Renal pelvis (tissue), 4 donors: ENCODE measurements around the gene GPR180. TPM values are rescaled to one million over a fixed set of nuclear protein-coding genes. Genes with fewer than 3 reads are reported as not detected.

ENCODE experiments used
- DNase-seq: peaks from one replicate; pipeline ENCODE4 v3.0.0-alpha.2; 2013
- polyA plus RNA-seq, 3 donors: library from polyadenylated mRNA; unstranded; fragments of 120-200 nt; gene quantifications; one replicate each; pipeline ENCODE4 v1.2.1, GENCODE V29; 2013; ENCODE audit not compliant: insufficient read length in 3 of 3

Gene GPR180
- polyA plus RNA-seq, 3 donors, result 7.3 to 8.3 (median 7.6) TPM

DNA sequence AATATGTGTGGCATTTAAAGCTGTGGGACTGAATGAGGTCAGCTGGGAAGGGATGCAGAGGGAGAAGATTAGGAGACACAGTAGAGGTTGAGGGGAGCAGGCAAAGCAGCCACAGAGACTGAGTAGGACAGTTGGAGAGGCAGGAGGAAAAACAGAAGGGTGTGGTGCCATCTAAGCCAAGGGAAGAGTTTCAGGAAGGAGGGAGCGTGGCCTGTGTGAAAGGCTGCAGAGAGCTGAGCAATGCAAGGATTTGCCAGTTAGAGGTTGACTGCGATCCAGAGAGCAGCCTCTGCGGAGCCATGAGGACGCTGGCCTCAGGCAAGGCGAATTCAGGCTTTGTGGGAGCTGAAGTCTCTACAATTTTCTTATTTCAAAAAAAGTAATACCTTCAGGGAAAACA, 81.8 kb downstream of the GPR180 start:
- no peak for DNase-seq

Other genes with a start within 250 kb of the GPR180 start
- gene DCT, start 122.2 kb upstream of the GPR180 start, polyA plus RNA-seq, result under 1 TPM; 0.17 to 0.65 (median 0.26) TPM
- gene TGDS, start 5.7 kb upstream of the GPR180 start, polyA plus RNA-seq, result 10 to 100 TPM; 18.4 to 23.5 (median 19.5) TPM
- gene SOX21, start 110.7 kb downstream of the GPR180 start, polyA plus RNA-seq, result under 1 TPM; 0.10 to 0.33 (median 0.29) TPM